A549 treated with CpdA at 1 μM for 4 hours (cell line): ENCODE measurements around the gene SNCA. TPM values are rescaled to one million over a fixed set of nuclear protein-coding genes. Genes with fewer than 3 reads are reported as not detected.

Source experiments
- total RNA-seq: library from RNA; stranded (reverse); fragments of 200-300 nt; extraction: Qiagen RNA extraction; gene quantifications from 5 replicates; pipeline ENCODE4 v1.2.3, GENCODE V29; 2022; ENCODE audit warnings: low read depth

The SNCA gene
- 0.06 to 0.22 TPM (median 0.17 TPM) in 4 of 5 replicates, not detected in the other for total RNA-seq

DNA sequence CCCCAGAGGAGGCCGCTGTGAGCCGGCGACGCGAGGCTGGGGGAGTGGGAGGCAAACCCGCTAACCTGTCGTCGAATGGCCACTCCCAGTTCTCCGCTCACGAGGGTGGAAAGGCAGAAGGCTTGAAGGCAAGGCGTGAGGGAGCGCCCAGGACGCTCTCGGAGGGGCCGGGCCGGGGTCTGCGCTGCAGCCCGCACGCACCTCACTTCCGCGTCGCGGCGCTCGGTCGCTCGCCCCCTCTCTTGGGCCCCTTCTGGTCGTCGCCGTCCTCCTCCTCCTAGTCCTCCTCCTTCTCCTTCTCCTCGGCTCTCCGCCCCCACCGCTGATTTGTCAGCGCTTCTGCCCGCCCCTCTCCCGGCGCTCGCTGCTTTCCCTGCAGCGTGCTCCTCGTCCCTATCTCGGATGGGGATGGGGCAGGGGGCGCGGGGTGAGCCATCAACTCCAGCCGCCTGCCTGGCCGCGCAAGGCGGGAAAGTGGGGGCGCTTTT is at the start of gene SNCA:
SNCA (minus strand) TSS at position 265 of the 488 bp plus-strand sequence. CDS start 1,494 bp downstream, outside the sequence.

Other genes starting within 250 kb of the SNCA start
- gene MMRN1, start 57.7 kb upstream of the SNCA start, total RNA-seq, result not detected in 5 replicates